ENCODE data around the gene NINJ1.
A peak's percentile ranks its signal among the peaks of the same experiment; 100 is the strongest.

The NINJ1 gene, protein sequence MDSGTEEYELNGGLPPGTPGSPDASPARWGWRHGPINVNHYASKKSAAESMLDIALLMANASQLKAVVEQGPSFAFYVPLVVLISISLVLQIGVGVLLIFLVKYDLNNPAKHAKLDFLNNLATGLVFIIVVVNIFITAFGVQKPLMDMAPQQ

GRCh38 chr9:93134015-93134739, at the start of gene NINJ1:
NINJ1 (minus strand) TSS chr9:93134251; CDS start chr9:93134217, 34 bp downstream.
- peak; percentile 56 for DNase-seq

DNA sequence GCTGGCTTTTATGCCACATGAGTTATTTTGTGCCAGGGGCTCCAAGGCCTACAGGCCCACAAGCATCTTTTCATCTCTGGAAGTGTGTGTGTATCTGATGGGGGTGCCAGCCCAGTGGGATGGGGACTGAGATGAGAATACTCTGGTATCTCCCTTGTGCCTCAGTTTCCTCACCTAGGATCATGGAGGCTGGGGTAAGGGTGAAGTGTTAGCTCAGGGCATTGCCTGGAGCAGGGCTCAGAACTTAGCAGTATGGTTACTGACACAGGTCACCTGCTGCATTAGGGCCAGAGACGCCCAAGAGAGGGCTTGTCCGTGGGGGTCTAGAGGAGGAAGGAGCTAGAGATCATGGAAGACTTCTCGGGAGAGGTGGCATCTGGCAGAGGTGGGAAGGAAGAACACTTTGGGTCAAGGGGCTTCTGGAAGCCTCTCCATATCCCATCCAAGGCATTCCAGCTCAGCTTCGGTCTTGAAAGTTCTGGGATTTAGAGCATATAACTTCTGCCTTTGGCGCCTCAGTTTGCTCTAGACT, 49.1 kb upstream of the NINJ1 start:
- DNase-seq: no peak

DNA sequence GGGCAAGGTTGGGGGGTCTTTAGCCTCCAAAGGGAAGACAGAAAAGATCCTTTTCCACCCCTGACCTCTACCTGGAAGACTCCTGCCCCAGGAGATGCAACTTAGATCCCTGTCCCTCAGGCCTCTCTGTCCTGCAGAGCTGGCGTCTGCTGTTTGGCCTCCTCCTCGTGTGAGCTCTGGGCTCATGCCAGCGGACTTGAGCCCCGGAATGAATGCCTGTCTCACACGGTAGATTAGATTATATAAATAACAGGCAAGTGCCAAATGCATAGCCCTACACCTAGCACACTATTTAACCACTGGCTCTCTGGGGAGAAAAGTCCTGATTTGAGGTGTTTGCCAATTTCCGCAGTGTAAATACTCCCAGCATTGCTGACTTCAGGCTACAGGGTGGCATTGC, 48.5 kb upstream of the NINJ1 start:
- no peak for DNase-seq

DNA sequence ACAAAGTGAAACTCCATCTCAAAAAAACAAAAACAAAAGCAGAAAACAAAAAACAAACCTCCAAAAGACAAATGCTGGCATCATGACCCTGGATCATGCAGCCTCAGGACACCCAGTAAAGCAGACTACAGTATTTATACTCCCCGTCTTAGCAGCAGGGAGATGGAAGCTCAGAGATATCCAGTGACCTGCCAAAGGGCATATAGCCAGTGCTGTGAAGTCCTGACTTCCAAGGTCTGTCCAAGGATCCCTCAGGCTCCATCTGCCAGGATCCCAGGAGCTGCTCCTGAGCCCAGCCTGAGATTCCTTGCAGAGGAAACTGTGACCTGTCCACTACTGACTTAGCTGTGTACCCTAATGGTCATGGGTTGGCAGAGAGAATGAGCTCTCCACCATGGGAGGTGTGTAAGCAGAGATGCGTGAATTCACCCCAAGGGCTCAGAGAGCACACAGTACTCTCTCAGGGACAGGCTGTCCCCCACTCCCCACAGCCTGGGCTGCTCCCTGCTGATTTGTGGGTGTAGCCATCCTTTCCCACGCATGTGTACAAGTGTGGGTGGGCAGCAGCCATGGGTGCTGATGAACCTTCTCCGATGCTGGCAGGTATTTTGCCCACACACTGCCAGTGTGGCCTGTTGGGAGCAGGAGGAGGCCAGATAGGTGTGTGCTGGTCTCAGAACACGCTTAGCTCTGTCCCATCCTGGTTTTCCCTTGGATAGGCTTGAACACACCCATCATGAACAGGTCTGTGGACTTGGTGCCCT, 47.8 kb upstream of the NINJ1 start:
- no peak for DNase-seq

DNA sequence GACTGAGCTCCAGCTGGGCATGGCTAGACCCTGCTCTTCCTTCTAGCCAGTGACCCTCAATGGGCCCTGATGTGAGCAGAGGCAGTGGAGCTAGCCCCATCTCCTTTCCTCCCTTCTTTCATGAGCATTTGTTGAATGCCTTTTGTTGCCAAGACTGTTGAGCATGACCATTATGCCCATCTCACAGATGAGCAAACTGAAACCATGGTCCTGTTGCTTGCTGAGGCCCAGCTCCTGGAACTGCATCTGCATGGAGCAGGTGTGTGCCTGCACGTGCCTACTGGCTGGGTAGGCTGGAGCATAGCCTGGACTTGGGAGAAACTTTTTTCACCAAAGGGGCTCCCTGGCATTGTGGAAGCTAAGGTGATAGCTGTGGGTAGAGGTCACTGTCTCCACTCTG, 46.9 kb upstream of the NINJ1 start:
- no peak for DNase-seq

DNA sequence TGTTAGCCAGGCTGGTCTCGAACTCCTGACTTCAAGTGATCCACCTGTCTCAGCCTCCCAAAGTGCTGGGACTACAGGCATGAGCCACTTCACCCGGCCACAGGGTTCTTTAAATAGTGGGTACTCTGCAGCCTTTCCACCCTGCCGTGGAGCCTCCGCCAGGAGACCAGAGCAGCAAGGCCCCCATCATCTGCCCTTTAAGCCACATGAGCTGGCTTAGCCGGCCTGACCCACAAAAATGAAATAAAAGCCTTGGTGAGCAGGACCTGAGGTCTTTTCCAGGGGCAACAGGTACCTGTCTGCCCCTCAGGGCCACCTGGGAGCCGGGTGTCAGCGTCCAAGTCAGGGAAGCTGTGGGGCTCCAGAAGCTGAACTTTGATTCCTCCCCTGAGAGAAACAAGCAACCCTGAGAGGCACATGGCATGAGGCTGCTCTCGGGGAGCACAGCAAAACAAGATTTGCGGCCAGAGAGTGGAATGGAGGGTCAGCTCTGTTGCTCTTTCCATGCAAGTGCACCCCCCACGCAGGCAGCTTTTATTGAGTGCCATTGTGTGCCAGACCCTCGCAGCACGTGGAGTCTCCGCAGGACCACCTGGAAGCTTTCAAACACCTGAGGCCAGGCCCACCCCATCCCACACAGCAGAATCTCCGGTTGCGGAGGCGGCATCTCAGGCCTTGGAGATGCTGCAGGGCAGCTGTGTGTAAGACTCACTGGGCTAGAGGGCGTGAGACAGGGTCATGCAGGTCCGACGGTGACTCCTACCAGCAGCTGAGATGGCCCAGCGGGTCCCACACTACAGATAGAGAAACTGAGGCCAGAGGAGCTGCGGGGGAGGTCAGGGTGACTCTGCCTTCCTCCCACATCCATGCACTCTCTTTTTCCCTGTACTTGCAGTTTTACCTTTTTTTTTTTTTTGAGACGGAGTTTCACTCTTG, 45.1 kb upstream of the NINJ1 start:
- no peak for DNase-seq

DNA sequence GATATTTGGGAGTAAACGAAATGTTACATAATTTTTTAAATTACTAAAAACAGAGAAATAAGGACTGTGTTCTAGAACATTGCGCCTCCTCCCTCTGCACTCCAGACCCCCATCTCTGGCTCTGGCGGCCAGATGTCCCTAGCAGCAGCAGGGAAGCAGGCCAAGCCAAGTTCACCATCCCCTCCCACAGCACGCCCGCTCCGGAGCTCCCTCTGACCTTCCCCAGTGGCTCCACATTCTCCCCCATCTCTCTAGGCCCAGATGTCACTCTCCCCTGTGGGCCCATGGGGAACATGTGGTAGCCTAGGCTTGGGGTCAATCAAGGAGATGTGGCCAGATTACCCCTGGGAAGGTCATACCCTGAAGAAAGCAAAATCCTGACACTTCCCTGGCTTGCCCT, 43.6 kb upstream of the NINJ1 start:
- no peak for DNase-seq

DNA sequence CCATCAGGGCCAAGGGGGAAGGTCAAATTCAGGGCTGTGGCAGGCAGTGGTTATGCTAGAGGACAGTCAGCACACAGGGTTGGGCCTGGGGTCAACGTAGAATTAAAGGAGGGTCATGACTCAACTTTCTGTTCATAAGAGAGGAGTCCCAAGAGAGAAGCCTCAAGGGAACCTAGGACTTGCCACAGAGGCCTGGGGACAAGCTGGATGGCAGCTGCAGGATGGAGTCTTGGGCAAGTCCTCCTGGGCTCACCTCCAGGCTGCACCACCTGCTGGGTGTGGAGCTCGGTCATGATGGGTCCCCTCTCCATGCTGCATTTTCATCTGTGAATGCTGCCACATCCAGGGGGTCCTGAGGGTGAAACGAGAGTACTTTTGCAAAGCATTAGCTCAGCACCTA, 40.9 kb upstream of the NINJ1 start:
- no peak for DNase-seq

- DNase-seq: no peak
Observed at GRCh38 chr9:93173365-93174051, 39.5 kb upstream of the NINJ1 start.

- no peak for DNase-seq
Observed at GRCh38 chr9:93172666-93173364, 38.8 kb upstream of the NINJ1 start.

GRCh38 chr9:93171261-93171990, 37.4 kb upstream of the NINJ1 start:
- DNase-seq: no peak

DNA sequence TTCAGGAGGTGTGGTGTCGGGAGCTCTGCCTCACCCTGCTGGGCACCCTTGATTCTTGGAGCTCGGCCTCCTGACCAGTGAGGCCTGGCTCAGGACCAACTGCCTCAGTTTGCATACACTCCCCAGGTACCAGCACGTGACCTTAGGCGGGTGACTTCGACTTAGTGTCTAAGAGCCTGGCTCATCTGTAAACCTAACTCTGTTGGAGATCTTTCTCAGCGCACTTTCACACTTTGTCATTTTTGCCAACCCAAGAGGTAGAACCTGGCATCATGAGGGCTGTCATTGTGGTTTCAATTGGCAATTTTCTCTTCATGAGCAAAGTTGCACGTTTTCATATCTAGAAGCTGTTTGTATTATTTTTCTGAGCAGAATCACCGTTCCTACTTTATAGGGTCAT, 36.5 kb upstream of the NINJ1 start:
- DNase-seq: no peak

GRCh38 chr9:93169444-93169843, 35.4 kb upstream of the NINJ1 start:
- no peak for DNase-seq

GRCh38 chr9:93168581-93168980, 34.5 kb upstream of the NINJ1 start:
- no peak for DNase-seq

- DNase-seq: no peak
Observed at GRCh38 chr9:93167838-93168237, 33.8 kb upstream of the NINJ1 start.

DNA sequence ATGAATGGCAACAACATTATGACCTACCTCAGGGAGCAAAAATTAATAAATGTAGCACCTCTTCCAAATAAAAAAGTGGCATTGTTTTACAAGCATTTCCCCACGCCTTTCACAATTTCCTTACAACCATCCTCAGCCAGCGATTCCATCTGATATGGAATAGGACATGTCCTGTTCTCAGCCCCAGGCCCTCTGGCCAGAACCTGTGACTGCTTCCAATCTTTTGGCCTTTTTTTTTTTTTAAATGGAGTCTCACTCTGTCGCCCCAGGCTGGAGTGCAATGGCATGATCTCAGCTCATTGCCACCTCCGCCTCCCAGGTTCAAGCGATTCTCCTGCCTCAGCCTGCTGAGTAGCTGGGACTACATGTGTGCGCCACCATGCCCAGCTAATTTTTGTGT, 33.1 kb upstream of the NINJ1 start:
- DNase-seq: no peak

DNA sequence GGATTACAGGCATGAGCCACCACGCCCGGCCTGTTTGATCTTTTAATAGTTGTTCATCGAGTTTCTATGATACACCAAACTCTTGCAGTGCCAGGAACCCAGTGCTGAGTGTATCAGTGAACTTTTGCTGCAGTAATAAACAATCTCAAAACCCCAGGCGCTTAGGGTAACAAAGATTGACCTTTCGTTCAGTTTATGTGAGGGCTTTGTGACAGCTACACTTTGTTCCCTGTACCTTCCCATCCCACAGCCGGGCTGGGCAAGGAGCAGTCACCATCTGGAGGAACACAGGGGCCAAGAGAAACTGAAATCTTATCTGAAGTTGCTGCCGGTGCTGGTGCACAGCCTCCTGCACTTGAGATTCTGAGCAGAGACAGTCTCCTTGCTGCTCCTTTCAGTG, 32.6 kb upstream of the NINJ1 start:
- DNase-seq: no peak

- no peak for DNase-seq
Observed at GRCh38 chr9:93164085-93164484, 30.0 kb upstream of the NINJ1 start.

DNA sequence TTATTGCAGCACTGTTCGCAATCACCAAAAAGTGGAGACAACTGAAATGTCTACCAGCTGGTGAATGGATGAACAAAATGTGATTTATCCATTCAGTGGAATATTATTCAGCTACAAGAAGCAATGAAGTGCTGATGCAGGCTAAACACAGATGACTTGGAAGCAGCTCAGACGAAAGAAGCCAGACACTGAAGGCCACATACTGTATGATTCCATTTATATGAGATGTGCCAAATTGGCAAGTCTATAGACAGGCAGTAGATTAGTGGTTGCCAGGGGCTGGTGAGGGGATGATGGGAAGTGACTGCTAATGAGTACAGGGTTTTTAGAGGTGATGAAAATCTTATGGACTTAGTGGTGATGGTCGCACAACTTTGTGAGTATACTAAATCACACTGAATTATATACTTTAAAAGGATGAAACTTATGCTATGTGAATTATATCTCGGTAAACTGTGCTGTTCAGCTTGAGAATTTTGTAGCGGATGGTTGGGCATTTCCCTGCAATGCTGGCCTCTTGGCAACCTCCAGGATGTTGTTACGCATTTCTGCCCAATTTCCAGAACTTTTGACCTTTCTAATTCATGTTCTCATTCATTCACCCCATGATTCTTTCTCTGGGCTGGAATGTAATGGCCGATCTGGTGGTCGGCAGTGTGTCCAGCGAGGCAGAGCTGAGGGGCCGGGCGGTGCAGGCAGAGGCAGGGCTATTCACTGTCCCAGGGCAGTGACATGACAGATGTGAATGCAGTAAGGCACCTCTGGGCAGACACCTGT, 27.9 kb upstream of the NINJ1 start:
- no peak for DNase-seq

All from NCI-H510A (cell line).